Smooth muscle cell (in vitro differentiated cells): ENCODE results near the gene COLEC11. TPM values are rescaled to one million over a fixed set of nuclear protein-coding genes. Genes with fewer than 3 reads are reported as not detected.
"Not testable (repeated sequence)": the region's sequence is repeated elsewhere in the genome, so short reads cannot be mapped to it uniquely, and the experiment has no call there.

ENCODE experiments used
- DNase-seq: peaks from one replicate; lab custom pipeline; 2025; ENCODE audit not compliant: unreplicated experiment; lab: John Stamatoyannopoulos, UW
- H2AFZ ChIP-seq: fragments of 200-600 bp; sonication (generic); 2 replicates; pipeline ENCODE4 v1.6.0; 2016; ENCODE audit warnings: antibody characterized with exemption, low read depth, mild to moderate bottlenecking
- H3F3A ChIP-seq: fragments of 200-600 bp; sonication (generic); 2 replicates; pipeline ENCODE4 v1.6.0; 2017; ENCODE audit warnings: antibody characterized with exemption, low read depth
- H3K27ac ChIP-seq: fragments of 200-600 bp; sonication (generic); 2 replicates; pipeline ENCODE4 v1.5.1; 2016; ENCODE audit warnings: low read depth, mild to moderate bottlenecking
- H3K27me3 ChIP-seq: fragments of 200-600 bp; sonication (generic); 2 replicates; pipeline ENCODE4 v1.6.1; 2016; ENCODE audit warnings: low read depth, mild to moderate bottlenecking
- H3K36me3 ChIP-seq: fragments of 200-600 bp; sonication (generic); 2 replicates; pipeline ENCODE4 v1.5.1; 2016; ENCODE audit warnings: low read depth
- H3K4me1 ChIP-seq: fragments of 200-600 bp; sonication (generic); 2 replicates; pipeline ENCODE4 v1.5.1; 2016; ENCODE audit warnings: low read depth
- H3K4me2 ChIP-seq: fragments of 200-600 bp; sonication (generic); 2 replicates; pipeline ENCODE4 v1.6.0; 2016; ENCODE audit warnings: mild to moderate bottlenecking
- H3K4me3 ChIP-seq: fragments of 200-600 bp; sonication (generic); 2 replicates; pipeline ENCODE4 v1.5.1; 2016; ENCODE audit warnings: mild to moderate bottlenecking
- H3K79me2 ChIP-seq: fragments of 200-600 bp; sonication (generic); 2 replicates; pipeline ENCODE4 v1.6.0; 2016; ENCODE audit warnings: low read depth, mild to moderate bottlenecking
- H3K9ac ChIP-seq: fragments of 200-600 bp; sonication (generic); 2 replicates; pipeline ENCODE4 v1.6.0; 2016; ENCODE audit warnings: low read depth
- H3K9me3 ChIP-seq: fragments of 200-600 bp; sonication (generic); replicated peaks from 2 replicates; pipeline ENCODE4 v1.5.1; 2016; ENCODE audit warnings: low read depth
- H4K20me1 ChIP-seq: fragments of 200-600 bp; sonication (generic); 2 replicates; pipeline ENCODE4 v1.6.0; 2016; ENCODE audit warnings: low read depth
- CTCF ChIP-seq: fragments of 200-600 bp; sonication (generic); IDR thresholded peaks from 2 replicates; pipeline ENCODE4 v1.5.1; 2017; ENCODE audit warnings: borderline replicate concordance, mild to moderate bottlenecking, antibody characterized with exemption; ENCODE audit not compliant: insufficient read depth, poor library complexity, severe bottlenecking
- WGBS: methylation state at CpG from one replicate; pipeline ENCODE4 v1.1.7; 2016; ENCODE audit warnings: low lambda C conversion rate; 5-methylcytosine and 5-hydroxymethylcytosine counted together
- polyA plus RNA-seq: library from polyadenylated mRNA; unstranded; fragments of >200 nt; fragmentation: Nextera tagmentation; extraction: Ambion mirVana; gene quantifications from 2 replicates; pipeline ENCODE4 v1.2.1, GENCODE V29; 2016
- total RNA-seq: library from RNA; depleted of rRNA; stranded (reverse); fragments of >200 nt; gene quantifications from 2 replicates; pipeline ENCODE4 v1.2.3, GENCODE V29; 2014

Gene COLEC11
- total and polyA plus RNA-seq, 2 experiments from 2014 or later: 18.1 to 30.8 TPM

DNA sequence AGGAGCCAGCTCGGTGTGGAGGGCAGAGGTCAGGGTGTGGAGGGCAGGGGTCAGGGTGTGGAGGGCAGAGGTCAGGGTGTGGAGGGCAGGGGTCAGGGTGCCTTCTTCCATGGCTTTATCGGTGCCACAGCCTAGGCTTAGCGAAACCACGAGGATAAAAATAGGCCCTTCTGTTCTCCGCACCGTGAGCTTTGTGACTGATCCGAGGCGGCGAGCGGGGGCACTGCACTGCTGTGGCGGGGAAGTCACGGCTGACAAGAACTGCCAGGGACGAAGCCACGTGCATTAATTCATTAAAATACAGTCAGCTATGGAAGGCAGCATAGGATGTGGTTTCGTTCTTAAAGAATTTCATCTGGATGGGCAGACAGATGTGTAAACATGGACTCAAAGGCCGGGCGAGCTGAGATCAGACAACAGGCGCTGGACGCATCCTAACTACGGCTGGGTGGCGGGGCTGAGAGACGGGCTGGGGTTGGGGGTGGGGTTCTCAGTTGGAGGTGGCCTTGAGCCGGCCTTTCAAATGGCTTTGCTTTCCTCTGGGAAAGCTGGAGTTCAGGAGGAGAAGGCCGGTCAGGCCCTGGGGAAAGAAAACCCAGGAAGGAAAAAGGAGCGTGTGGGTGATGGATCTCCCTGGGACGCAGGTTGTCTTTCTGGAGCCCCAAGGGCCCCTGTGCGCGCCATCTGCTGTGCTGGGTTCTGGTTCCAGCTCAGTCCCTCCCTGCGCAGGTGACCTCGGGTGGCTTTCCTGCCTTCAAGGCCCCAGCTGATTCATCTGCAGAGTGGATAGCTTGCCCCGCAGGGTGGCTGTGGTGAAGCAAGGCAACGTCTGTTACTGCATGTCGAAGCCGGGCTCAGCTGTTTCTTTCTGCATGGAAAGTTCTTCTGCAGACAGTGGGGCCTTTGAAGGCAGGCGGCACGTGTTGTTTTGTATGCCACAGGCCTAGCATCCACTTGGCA lies 62.1 kb downstream of the COLEC11 start:
- Histone ChIP-seq H3K4me1 (peaks cover 11% of the 10 kb centered on the region), H3K27ac (peak overlapping the region; percentile 17), H3F3A (peaks cover 4% of the 10 kb centered on the region), H3K79me2 (no peaks in the 10 kb centered on the region), H3K9me3 (no peaks in the 10 kb centered on the region), H2AFZ (peak overlapping the region; percentile 75), H3K36me3 (no peaks in the 10 kb centered on the region), H4K20me1 (no peaks in the 10 kb centered on the region), H3K4me3 (no peak overlapping the region), H3K4me2 (peak overlapping the region; percentile 33), H3K9ac (no peak overlapping the region), H3K27me3 (no peaks in the 10 kb centered on the region)
- WGBS: 49% methylated on average over 35 of the region's 36 CpGs
- TF ChIP-seq CTCF: no peak
- DNase-seq: no peak

DNA sequence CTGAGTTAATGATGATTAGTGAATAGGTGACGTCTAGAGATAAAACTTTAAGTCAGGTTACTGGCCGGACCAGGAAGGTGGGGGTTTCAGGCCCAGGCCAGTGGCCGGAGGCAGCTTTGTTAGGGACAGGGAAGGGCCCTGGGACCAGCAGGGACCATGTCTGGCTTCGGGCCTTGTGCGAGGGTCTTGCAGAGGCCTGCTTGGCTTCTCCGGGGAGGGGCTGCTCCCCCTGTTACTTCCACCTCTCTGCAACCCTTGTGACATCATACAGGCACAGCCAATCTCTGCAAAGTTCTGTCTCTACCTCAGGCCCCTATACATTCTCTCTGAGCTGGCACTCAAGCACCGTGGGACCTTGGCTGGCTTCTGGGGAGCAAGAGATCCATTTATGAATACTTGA lies 63.0 kb downstream of the COLEC11 start, which contains the start of gene ALLC:
Gene ALLC, plus strand, starts transcription at position 320 of the 400 bp plus-strand sequence. CDS start 12,958 bp downstream, outside the sequence.
- Histone ChIP-seq H3F3A (peaks cover 4% of the 10 kb centered on the region), H3K4me1 (peaks cover 9% of the 10 kb centered on the region), H3K4me3 (no peak within 1 kb of the TSS), H4K20me1 (no peaks in the 10 kb centered on the region), H3K9me3 (no peaks in the 10 kb centered on the region), H3K36me3 (no peaks in the 10 kb centered on the region), H2AFZ (peak within 1 kb of the TSS; percentile 75), H3K27ac (peak within 1 kb of the TSS; percentile 79), H3K27me3 (no peaks in the 10 kb centered on the region), H3K9ac (no peak within 1 kb of the TSS), H3K79me2 (no peaks in the 10 kb centered on the region), H3K4me2 (peak within 1 kb of the TSS; percentile 33)
- 95% methylated on average over 7 of the region's 7 CpGs for WGBS
- TF ChIP-seq CTCF: no peak
- no peak for DNase-seq

GRCh38 chr2:3659447-3660432 lies 64.8 kb downstream of the COLEC11 start:
- Histone ChIP-seq H2AFZ (peak overlapping the region; percentile 81), H3K9me3 (no peaks in the 10 kb centered on the region), H3F3A (peaks cover 4% of the 10 kb centered on the region), H3K27me3 (no peaks in the 10 kb centered on the region), H3K9ac (peak overlapping the region; percentile 35), H3K36me3 (no peaks in the 10 kb centered on the region), H3K4me3 (no peak overlapping the region), H3K4me2 (peak overlapping the region; percentile 7), H3K27ac (peak overlapping the region; percentile 79), H3K4me1 (peaks cover 9% of the 10 kb centered on the region), H3K79me2 (no peaks in the 10 kb centered on the region), H4K20me1 (no peaks in the 10 kb centered on the region)
- 67% methylated on average over 26 of the region's 26 CpGs for WGBS
- no peak for DNase-seq
- TF ChIP-seq CTCF: no peak

- H3K27ac ChIP-seq, H2AFZ ChIP-seq, H3K9me3 ChIP-seq, H3K36me3 ChIP-seq, H3K4me1 ChIP-seq, H3K4me2 ChIP-seq, DNase-seq, H3K9ac ChIP-seq, H3K4me3 ChIP-seq, H3K27me3 ChIP-seq, H4K20me1 ChIP-seq, H3F3A ChIP-seq, H3K79me2 ChIP-seq: not testable (repeated sequence)
- 93% methylated on average over 7 of the region's 7 CpGs for WGBS
Measured at GRCh38 chr2:3660640-3661039, 65.7 kb downstream of the COLEC11 start.
